Ishikawa (cell line): ENCODE results near the gene LCP1.
A peak's percentile ranks its signal among the peaks of the same experiment; 100 is the strongest.

Experiments
- CEBPB ChIP-seq: IDR thresholded peaks from 2 replicates; pipeline ENCODE4 v1.6.1; 2012
- CREB1 ChIP-seq: IDR thresholded peaks from 2 replicates; pipeline ENCODE4 v1.6.1; 2012; ENCODE audit warnings: low read depth
- EGR1 ChIP-seq: IDR thresholded peaks from 2 replicates; pipeline ENCODE4 v1.6.1; 2012
- EP300 ChIP-seq: IDR thresholded peaks from 2 replicates; pipeline ENCODE4 v1.6.1; 2012; ENCODE audit warnings: borderline replicate concordance
- FOXM1 ChIP-seq: IDR thresholded peaks from 2 replicates; pipeline ENCODE4 v1.6.1; 2012; ENCODE audit warnings: low read depth, borderline replicate concordance
- NFIC ChIP-seq: IDR thresholded peaks from 2 replicates; pipeline ENCODE4 v1.6.1; 2012
- RAD21 ChIP-seq: IDR thresholded peaks from 2 replicates; pipeline ENCODE4 v1.6.1; 2012; ENCODE audit warnings: low read depth
- TAF1 ChIP-seq: IDR thresholded peaks from 2 replicates; pipeline ENCODE4 v1.6.1; 2012; ENCODE audit warnings: low read depth, mild to moderate bottlenecking
- TCF12 ChIP-seq: IDR thresholded peaks from 2 replicates; pipeline ENCODE4 v1.6.1; 2012; ENCODE audit warnings: low read depth
- TEAD4 ChIP-seq: IDR thresholded peaks from 2 replicates; pipeline ENCODE4 v1.6.1; 2012
- USF1 ChIP-seq: IDR thresholded peaks from 2 replicates; pipeline ENCODE4 v1.6.1; 2012
- YY1 ChIP-seq: IDR thresholded peaks from 2 replicates; pipeline ENCODE4 v1.6.1; 2012; ENCODE audit warnings: low read depth
- ZBTB7A ChIP-seq: IDR thresholded peaks from 2 replicates; pipeline ENCODE4 v1.6.1; 2012; ENCODE audit warnings: low read depth
- TF ChIP-seq, protein P1 (sequence below): IDR thresholded peaks from 2 replicates; pipeline ENCODE4 v1.6.1; 2012
- TF ChIP-seq, protein P2 (sequence below): IDR thresholded peaks from 2 replicates; pipeline ENCODE4 v1.6.1; 2012; ENCODE audit warnings: low read depth, mild to moderate bottlenecking

LCP1 gene

DNA sequence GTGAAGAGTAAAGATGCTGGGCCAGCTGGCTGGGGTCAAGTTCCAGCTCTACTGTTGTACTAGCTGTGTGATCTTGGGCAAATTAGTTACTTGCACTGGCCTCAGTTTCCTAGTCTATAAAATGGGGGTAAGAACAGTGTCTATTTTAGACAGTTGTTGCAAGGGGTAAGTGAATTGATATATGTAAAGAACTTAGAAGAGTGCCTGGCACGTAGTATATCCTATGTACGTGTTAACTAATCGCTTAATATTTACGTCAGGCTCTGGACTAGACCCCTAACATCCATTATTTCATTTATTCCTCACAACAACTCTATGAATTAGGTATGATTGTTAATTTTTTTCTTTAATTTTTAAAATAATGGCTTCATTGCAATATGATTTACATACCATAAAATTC lies 3.7 kb upstream of the LCP1 start:
- TF ChIP-seq TEAD4 (no peak), CEBPB (no peak), ZBTB7A (no peak), USF1 (no peak), EGR1 (no peak), FOXM1 (no peak), TAF1 (no peak), EP300 (no peak), RAD21 (no peak)
- TF ChIP-seq, protein P1, sequence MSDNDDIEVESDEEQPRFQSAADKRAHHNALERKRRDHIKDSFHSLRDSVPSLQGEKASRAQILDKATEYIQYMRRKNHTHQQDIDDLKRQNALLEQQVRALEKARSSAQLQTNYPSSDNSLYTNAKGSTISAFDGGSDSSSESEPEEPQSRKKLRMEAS, result no peak
- TF ChIP-seq, protein P2, sequence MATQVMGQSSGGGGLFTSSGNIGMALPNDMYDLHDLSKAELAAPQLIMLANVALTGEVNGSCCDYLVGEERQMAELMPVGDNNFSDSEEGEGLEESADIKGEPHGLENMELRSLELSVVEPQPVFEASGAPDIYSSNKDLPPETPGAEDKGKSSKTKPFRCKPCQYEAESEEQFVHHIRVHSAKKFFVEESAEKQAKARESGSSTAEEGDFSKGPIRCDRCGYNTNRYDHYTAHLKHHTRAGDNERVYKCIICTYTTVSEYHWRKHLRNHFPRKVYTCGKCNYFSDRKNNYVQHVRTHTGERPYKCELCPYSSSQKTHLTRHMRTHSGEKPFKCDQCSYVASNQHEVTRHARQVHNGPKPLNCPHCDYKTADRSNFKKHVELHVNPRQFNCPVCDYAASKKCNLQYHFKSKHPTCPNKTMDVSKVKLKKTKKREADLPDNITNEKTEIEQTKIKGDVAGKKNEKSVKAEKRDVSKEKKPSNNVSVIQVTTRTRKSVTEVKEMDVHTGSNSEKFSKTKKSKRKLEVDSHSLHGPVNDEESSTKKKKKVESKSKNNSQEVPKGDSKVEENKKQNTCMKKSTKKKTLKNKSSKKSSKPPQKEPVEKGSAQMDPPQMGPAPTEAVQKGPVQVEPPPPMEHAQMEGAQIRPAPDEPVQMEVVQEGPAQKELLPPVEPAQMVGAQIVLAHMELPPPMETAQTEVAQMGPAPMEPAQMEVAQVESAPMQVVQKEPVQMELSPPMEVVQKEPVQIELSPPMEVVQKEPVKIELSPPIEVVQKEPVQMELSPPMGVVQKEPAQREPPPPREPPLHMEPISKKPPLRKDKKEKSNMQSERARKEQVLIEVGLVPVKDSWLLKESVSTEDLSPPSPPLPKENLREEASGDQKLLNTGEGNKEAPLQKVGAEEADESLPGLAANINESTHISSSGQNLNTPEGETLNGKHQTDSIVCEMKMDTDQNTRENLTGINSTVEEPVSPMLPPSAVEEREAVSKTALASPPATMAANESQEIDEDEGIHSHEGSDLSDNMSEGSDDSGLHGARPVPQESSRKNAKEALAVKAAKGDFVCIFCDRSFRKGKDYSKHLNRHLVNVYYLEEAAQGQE, result no peak

GRCh38 chr13:46184277-46184699 lies 2.3 kb upstream of the LCP1 start:
- peak; percentile 55 for TF ChIP-seq RAD21
- no peak for TF ChIP-seq TCF12

DNA sequence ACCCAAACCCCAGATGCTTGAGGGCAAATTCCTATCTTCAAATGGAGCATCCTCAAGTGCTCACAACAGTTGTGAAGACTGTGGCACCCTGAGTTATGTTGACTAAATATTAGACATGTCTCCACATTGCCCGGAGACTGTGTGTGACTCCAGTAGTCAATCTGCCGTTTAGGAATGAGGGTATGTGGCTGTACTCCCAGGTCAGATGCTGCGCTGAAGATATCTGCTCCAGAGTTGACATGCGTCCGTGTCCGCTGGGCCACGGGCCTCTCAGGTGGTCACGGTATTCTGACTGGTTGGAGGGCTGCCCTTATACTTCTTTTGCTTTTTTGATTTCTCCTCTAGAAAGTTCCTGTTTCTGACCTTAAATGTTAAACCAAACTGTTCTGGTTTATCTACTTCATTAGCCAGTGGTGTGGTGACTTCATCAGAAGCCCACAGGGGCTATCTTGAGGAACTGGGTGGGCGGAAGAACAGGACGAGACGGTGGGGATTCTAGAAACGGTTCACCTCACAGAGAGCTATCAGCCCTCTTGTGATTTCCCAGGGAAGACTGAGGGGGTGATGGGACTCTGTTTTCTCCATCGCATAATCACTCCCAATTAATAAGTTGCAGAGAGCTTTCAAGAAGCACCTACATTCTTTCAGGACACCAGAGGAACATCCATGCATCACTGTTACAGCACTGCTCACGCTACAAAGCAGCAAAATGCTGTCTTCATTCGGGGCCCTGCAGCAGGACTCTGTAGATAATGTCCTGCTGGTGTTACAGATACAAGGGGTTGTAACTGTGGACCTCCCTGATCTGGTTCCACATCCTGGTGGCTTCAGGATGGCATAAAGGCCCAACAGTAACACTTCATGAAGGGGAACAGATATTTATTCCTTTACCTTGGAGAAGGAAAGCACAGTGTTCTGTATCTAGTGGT lies 1.3 kb upstream of the LCP1 start:
- TF ChIP-seq RAD21 (no peak), FOXM1 (no peak), NFIC (no peak), TEAD4 (no peak), EP300 (no peak), CEBPB (no peak), ZBTB7A (no peak), USF1 (no peak), TAF1 (no peak), TCF12 (no peak), EGR1 (no peak), YY1 (no peak), CREB1 (no peak)
- TF ChIP-seq, protein P1, result no peak
- TF ChIP-seq, protein P2, result no peak

DNA sequence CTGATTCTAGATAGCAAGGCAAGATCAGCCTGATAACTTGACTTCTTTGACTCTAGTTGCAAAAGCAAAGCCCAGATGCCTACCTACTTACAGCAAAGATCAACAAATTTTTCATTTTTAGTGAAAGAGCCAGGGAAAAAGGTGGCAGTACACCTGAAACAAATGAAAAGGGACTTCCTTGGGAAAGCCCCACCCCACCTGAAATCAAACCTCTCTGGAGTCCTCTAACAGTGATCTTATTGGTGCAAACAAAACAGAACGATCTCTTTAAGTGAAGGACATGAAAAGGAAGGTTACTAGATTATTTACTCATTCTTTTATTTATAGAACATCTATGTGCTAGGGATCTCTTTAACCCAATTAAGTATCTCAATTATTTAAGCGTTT lies 507 bp upstream of the LCP1 start:
- no peak for TF ChIP-seq FOXM1
- no peak for TF ChIP-seq ZBTB7A
- no peak for TF ChIP-seq EGR1
- no peak for TF ChIP-seq NFIC
- no peak for TF ChIP-seq EP300
- no peak for TF ChIP-seq CREB1

GRCh38 chr13:46181377-46181839 lies 569 bp downstream of the LCP1 start:
- TF ChIP-seq, protein P1, result no peak
- no peak for TF ChIP-seq CEBPB
